HG03342 (cell line): ENCODE measurements around the gene HSPBP1.

Experiments used
- ATAC-seq: cut with Tn5 transposase; IDR thresholded peaks from one replicate; pipeline ENCODE4 v1.9.1; 2021; ENCODE audit warnings: mild to moderate bottlenecking, moderate library complexity; ENCODE audit not compliant: unreplicated experiment

HSPBP1 gene

DNA sequence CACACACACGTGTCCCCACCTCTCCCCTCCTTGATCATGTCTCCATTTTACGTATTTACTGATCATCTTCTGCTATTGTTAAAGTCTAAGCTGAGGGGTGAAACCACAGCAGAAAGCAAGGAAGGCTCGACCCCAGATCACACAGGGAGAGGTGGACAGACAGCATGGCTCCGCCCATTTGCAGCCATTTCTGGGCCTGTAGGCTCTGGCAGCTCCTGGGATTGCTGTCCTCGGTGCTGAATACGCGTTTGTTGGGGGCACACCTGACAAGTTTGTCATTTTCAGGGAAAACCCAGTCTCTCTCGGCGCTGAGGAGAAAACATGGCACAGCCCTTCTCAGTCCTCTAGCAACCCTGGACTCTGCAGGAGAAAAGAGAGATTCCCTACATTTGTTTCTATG, 59.4 kb downstream of the HSPBP1 start:
- ATAC-seq, result no peak

DNA sequence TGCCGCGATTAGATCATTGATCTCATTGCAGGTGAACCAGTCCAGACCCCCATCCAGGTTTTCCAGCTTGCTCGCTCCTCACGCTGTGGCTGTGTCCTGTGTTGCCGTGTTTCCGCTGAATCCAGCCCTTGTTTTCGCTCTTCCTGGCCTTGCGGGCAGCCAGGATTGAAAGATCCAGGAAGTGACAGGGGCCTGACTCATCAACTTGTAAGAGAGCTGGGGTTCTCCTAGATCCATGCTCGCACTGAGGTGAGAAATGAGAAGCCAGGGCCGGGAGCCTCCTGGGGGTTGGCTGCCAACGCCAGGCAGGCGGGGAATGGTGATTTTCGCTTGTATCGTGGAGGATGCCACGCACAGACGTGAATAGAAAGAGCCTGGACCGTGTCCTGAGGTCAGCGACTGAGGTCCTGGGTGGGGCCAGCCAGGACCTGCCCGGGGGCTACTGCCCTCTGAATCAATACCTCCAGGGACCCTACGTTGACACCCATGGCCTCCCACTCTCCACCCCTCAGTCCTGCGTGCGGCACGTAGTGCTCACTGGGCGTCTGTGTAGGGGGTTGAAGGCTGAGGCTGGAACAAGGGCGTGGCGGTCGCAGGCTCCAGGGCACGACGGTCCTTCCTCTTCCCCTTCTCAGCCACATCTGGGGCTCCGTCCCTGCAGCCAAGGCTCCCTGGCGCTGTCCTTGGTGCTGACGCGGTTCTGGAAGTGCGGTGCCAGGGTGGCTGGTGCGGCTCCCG, 63.3 kb downstream of the HSPBP1 start:
- ATAC-seq, result no peak

GRCh38 chr19:55213547-55213946, 66.4 kb downstream of the HSPBP1 start:
- no peak for ATAC-seq

- ATAC-seq, result no peak
These were observed 67.5 kb downstream of the HSPBP1 start for GRCh38 chr19:55212447-55212846.
